GM23338 (cell line): ENCODE measurements around the gene GBP2. TPM values are rescaled to one million over a fixed set of nuclear protein-coding genes. Genes with fewer than 3 reads are reported as not detected.

Experiments used
- ATAC-seq: fragments of 200-7000 bp; cut with Tn5 transposase; 3 replicates; pipeline ENCODE4 v1.9.1; 2020
- DNase-seq: peaks from one replicate; pipeline ENCODE4 v3.0.0-alpha.2; 2015; ENCODE audit warnings: low spot score
- H2AFZ ChIP-seq: fragments of 200-600 bp; sonication (generic); 2 replicates; pipeline ENCODE4 v1.8.0; 2016; ENCODE audit warnings: antibody characterized with exemption, mild to moderate bottlenecking, moderate library complexity
- H3F3A ChIP-seq: fragments of 200-600 bp; sonication (generic); replicated peaks from 2 replicates; pipeline ENCODE4 v1.8.0; 2017; ENCODE audit warnings: antibody characterized with exemption, mixed run types, low read depth
- H3K27ac ChIP-seq: fragments of 200-600 bp; sonication (generic); 2 replicates; pipeline ENCODE4 v1.6.1; 2016; ENCODE audit warnings: low read depth
- H3K27me3 ChIP-seq: fragments of 200-600 bp; sonication (generic); 2 replicates; pipeline ENCODE4 v1.8.0; 2016; ENCODE audit warnings: mild to moderate bottlenecking, mixed run types, moderate library complexity; ENCODE audit not compliant: insufficient read depth
- H3K36me3 ChIP-seq: fragments of 200-600 bp; sonication (generic); 2 replicates; pipeline ENCODE4 v1.8.0; 2016; ENCODE audit warnings: mild to moderate bottlenecking; ENCODE audit not compliant: insufficient read depth
- H3K4me1 ChIP-seq: fragments of 200-600 bp; sonication (generic); 2 replicates; pipeline ENCODE4 v1.8.0; 2016; ENCODE audit warnings: mild to moderate bottlenecking, moderate library complexity; ENCODE audit not compliant: insufficient read depth
- H3K4me2 ChIP-seq: fragments of 200-600 bp; sonication (generic); 2 replicates; pipeline ENCODE4 v1.7.1; 2017; ENCODE audit warnings: mixed run types
- H3K4me3 ChIP-seq: fragments of 200-600 bp; sonication (generic); 2 replicates; pipeline ENCODE4 v1.6.1; 2016; ENCODE audit warnings: mixed run types
- H3K79me2 ChIP-seq: fragments of 200-600 bp; sonication (generic); replicated peaks from 2 replicates; pipeline ENCODE4 v1.8.0; 2017; ENCODE audit warnings: mild to moderate bottlenecking; ENCODE audit not compliant: insufficient read depth
- H3K9me2 ChIP-seq: fragments of 200-600 bp; sonication (generic); 2 replicates; pipeline ENCODE4 v1.8.0; 2017; ENCODE audit not compliant: insufficient read depth
- H4K20me1 ChIP-seq: fragments of 200-600 bp; sonication (generic); replicated peaks from 2 replicates; pipeline ENCODE4 v1.8.0; 2017; ENCODE audit warnings: mild to moderate bottlenecking; ENCODE audit not compliant: insufficient read depth
- H3K27ac Mint-ChIP-seq: 2 replicates; pipeline ENCODE4 v1.8.0; 2020; ENCODE audit warnings: inconsistent platforms, mild to moderate bottlenecking, moderate library complexity, mixed read lengths
- H3K27me3 Mint-ChIP-seq: 3 replicates; pipeline ENCODE4 v1.8.0; 2022; ENCODE audit warnings: low read depth, mild to moderate bottlenecking, moderate library complexity, mixed read lengths, inconsistent platforms; ENCODE audit not compliant: insufficient read depth, poor library complexity
- H3K36me3 Mint-ChIP-seq: 3 replicates; pipeline ENCODE4 v1.8.0; 2021; ENCODE audit warnings: low read depth, mild to moderate bottlenecking, inconsistent platforms, moderate library complexity, mixed read lengths
- H3K4me1 Mint-ChIP-seq: 3 replicates; pipeline ENCODE4 v1.8.0; 2020; ENCODE audit warnings: mild to moderate bottlenecking, inconsistent platforms, mixed read lengths
- H3K4me3 Mint-ChIP-seq: 3 replicates; pipeline ENCODE4 v1.8.0; 2021; ENCODE audit warnings: moderate library complexity, mild to moderate bottlenecking, inconsistent platforms, mixed read lengths
- H3K9me3 Mint-ChIP-seq: 3 replicates; pipeline ENCODE4 v1.8.0; 2020; ENCODE audit warnings: moderate library complexity, mild to moderate bottlenecking, inconsistent platforms, mixed read lengths
- ETS1 ChIP-seq: IDR thresholded peaks from 2 replicates; pipeline ENCODE4 v1.6.1; 2016; ENCODE audit warnings: antibody characterized with exemption
- EZH2 ChIP-seq: fragments of 200-600 bp; sonication (generic); IDR thresholded peaks from one replicate; pipeline ENCODE4 v1.8.0; 2017; ENCODE audit warnings: antibody characterized with exemption, mild to moderate bottlenecking, low read depth; ENCODE audit not compliant: unreplicated experiment
- NANOG ChIP-seq: IDR thresholded peaks from 2 replicates; pipeline ENCODE4 v1.6.1; 2016; ENCODE audit warnings: antibody characterized with exemption, borderline replicate concordance
- STAT1 ChIP-seq: IDR thresholded peaks from one replicate; pipeline ENCODE4 v1.6.1; 2016; ENCODE audit warnings: antibody characterized with exemption; ENCODE audit not compliant: unreplicated experiment
- ZNF114 ChIP-seq: fragments of 250-450 bp; sonication (Bioruptor Pico); IDR thresholded peaks from 2 replicates; pipeline ENCODE4 v1.5.0; 2020; ENCODE audit warnings: mild to moderate bottlenecking, moderate library complexity
- ZNF331 ChIP-seq: fragments of 250-450 bp; sonication (Bioruptor Pico); IDR thresholded peaks from 2 replicates; pipeline ENCODE4 v1.5.0; 2020; ENCODE audit warnings: low read depth, mild to moderate bottlenecking, moderate library complexity
- polyA plus RNA-seq: library from polyadenylated mRNA; unstranded; fragments of >200 nt; fragmentation: Nextera tagmentation; extraction: Ambion mirVana; gene quantifications from 2 replicates; pipeline ENCODE4 v1.2.1, GENCODE V29; 2016
- total RNA-seq: library from RNA; depleted of rRNA; stranded (reverse); fragments of >200 nt; shearing (Covaris generic); gene quantifications from 2 replicates; pipeline ENCODE4 v1.2.3, GENCODE V29; 2014
- TF ChIP-seq, protein P1 (sequence below): fragments of 250-450 bp; sonication (Bioruptor Pico); IDR thresholded peaks from 2 replicates; pipeline ENCODE4 v1.5.0; 2020; ENCODE audit warnings: mild to moderate bottlenecking, moderate library complexity

The GBP2 gene
- total and polyA plus RNA-seq, 2 experiments from 2014 or later = not detected

GRCh38 chr1:89089962-89090361 is 36.0 kb downstream of the GBP2 start (continued):
- TF ChIP-seq, protein P1, sequence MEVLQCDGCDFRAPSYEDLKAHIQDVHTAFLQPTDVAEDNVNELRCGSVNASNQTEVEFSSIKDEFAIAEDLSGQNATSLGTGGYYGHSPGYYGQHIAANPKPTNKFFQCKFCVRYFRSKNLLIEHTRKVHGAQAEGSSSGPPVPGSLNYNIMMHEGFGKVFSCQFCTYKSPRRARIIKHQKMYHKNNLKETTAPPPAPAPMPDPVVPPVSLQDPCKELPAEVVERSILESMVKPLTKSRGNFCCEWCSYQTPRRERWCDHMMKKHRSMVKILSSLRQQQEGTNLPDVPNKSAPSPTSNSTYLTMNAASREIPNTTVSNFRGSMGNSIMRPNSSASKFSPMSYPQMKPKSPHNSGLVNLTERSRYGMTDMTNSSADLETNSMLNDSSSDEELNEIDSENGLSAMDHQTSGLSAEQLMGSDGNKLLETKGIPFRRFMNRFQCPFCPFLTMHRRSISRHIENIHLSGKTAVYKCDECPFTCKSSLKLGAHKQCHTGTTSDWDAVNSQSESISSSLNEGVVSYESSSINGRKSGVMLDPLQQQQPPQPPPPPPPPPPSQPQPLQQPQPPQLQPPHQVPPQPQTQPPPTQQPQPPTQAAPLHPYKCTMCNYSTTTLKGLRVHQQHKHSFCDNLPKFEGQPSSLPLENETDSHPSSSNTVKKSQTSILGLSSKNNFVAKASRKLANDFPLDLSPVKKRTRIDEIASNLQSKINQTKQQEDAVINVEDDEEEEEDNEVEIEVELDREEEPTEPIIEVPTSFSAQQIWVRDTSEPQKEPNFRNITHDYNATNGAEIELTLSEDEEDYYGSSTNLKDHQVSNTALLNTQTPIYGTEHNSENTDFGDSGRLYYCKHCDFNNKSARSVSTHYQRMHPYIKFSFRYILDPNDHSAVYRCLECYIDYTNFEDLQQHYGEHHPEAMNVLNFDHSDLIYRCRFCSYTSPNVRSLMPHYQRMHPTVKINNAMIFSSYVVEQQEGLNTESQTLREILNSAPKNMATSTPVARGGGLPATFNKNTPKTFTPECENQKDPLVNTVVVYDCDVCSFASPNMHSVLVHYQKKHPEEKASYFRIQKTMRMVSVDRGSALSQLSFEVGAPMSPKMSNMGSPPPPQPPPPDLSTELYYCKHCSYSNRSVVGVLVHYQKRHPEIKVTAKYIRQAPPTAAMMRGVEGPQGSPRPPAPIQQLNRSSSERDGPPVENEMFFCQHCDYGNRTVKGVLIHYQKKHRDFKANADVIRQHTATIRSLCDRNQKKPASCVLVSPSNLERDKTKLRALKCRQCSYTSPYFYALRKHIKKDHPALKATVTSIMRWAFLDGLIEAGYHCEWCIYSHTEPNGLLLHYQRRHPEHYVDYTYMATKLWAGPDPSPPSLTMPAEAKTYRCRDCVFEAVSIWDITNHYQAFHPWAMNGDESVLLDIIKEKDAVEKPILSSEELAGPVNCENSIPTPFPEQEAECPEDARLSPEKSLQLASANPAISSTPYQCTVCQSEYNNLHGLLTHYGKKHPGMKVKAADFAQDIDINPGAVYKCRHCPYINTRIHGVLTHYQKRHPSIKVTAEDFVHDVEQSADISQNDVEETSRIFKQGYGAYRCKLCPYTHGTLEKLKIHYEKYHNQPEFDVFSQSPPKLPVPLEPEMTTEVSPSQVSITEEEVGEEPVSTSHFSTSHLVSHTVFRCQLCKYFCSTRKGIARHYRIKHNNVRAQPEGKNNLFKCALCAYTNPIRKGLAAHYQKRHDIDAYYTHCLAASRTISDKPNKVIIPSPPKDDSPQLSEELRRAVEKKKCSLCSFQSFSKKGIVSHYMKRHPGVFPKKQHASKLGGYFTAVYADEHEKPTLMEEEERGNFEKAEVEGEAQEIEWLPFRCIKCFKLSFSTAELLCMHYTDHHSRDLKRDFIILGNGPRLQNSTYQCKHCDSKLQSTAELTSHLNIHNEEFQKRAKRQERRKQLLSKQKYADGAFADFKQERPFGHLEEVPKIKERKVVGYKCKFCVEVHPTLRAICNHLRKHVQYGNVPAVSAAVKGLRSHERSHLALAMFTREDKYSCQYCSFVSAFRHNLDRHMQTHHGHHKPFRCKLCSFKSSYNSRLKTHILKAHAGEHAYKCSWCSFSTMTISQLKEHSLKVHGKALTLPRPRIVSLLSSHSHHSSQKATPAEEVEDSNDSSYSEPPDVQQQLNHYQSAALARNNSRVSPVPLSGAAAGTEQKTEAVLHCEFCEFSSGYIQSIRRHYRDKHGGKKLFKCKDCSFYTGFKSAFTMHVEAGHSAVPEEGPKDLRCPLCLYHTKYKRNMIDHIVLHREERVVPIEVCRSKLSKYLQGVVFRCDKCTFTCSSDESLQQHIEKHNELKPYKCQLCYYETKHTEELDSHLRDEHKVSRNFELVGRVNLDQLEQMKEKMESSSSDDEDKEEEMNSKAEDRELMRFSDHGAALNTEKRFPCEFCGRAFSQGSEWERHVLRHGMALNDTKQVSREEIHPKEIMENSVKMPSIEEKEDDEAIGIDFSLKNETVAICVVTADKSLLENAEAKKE (CRISPR knock-in tag) = no peak
- TF ChIP-seq NANOG = no peak

DNA sequence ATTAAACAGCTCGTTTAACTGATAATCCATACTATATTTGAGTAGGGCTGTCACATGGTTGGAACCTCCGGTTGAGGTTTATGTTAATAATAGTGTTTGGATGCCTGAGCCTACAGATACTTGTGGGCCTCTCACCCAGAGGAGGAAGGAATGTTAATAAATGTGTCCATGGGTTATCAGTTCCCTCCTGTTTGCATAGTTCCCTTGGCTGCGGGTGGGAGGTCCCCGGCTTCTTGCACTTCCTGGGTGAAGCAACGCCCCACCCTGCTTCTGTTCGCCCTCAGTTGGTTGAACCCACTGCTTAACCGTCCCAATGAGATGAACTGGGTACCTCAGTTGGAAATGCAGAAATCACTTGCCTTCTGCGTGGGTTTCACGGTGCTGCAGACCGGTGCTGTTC is 37.3 kb downstream of the GBP2 start:
- Histone ChIP-seq H3K27ac (no peak overlapping the region), H2AFZ (peak overlapping the region; percentile 75; the same call in 1 of the 2 replicates), H3K4me2 (no peak overlapping the region), H3K9me2 (0 out of 2 replicates have a peak, but pooled peaks cover 4% of the 10 kb centered on the region), H3K4me1 (peaks cover 5% of the 10 kb centered on the region; the same call in 1 of the 2 replicates), H4K20me1 (no peaks in the 10 kb centered on the region), H3K27me3 (no peaks in the 10 kb centered on the region), H3K36me3 (no peaks in the 10 kb centered on the region), H3K79me2 (no peaks in the 10 kb centered on the region), H3K4me3 (no peak overlapping the region), H3F3A (no peaks in the 10 kb centered on the region)
- H3K27me3 Mint-ChIP-seq = peaks cover 4% of the 10 kb centered on the region
- TF ChIP-seq STAT1 = no peak
- TF ChIP-seq ZNF114 (CRISPR knock-in tag) = no peak
- no peak for TF ChIP-seq EZH2
- TF ChIP-seq ETS1 = no peak
- TF ChIP-seq ZNF331 (CRISPR knock-in tag) = no peak
- no peak overlapping the region for H3K27ac Mint-ChIP-seq
- peaks cover 7% of the 10 kb centered on the region; the same call in 1 of the 3 replicates for H3K4me1 Mint-ChIP-seq
- H3K36me3 Mint-ChIP-seq = no peaks in the 10 kb centered on the region
- DNase-seq = no peak
- no peaks in the 10 kb centered on the region; the same call in 2 of the 3 replicates for H3K9me3 Mint-ChIP-seq
- no peak overlapping the region for H3K4me3 Mint-ChIP-seq
- ATAC-seq = no peak
